Ovary (tissue), 9 donors: ENCODE measurements around the gene TUFT1. TPM values are rescaled to one million over a fixed set of nuclear protein-coding genes. Genes with fewer than 3 reads are reported as not detected.
A peak's percentile ranks its signal among the peaks of the same experiment; 100 is the strongest.

Source experiments
- DNase-seq, 5 donors: peaks; one replicate each; pipeline ENCODE4 v3.0.0-alpha.2; 2019 to 2020
- H3K27ac ChIP-seq, 2 donors: fragments of 200-600 bp; one replicate each; pipeline versions ENCODE4 v1.5.1 to v1.8.0; 2019 to 2022
- H3K27me3 ChIP-seq: fragments of 200-600 bp; one replicate; pipeline ENCODE4 v1.8.0; 2022
- H3K36me3 ChIP-seq: fragments of 200-600 bp; sonication (generic); one replicate; pipeline ENCODE4 v1.5.1; 2019
- H3K4me1 ChIP-seq: one replicate; pipeline ENCODE4 v1.8.1; 2013; ENCODE audit warnings: mild to moderate bottlenecking, moderate library complexity; ENCODE audit not compliant: insufficient read depth
- H3K4me3 ChIP-seq: fragments of 200-600 bp; sonication (generic); one replicate; pipeline ENCODE4 v1.5.1; 2017
- H3K9me3 ChIP-seq, 2 donors: fragments of 200-600 bp in 1 of 2; sonication (generic) in 1 of 2; one replicate each; pipeline versions ENCODE4 v1.5.1 to v1.8.1; 2013 to 2019; ENCODE audit warnings: mild to moderate bottlenecking in 1 of 2, moderate library complexity in 1 of 2
- CTCF ChIP-seq, 3 donors: fragments of 450-650 bp in 2 of 3; fragments of 200-600 bp in 1 of 3; IDR thresholded peaks; one replicate each; pipeline versions ENCODE4 v1.5.1 to v1.8.0; 2016 to 2022; ENCODE audit warnings: antibody characterized with exemption in 3 of 3, mild to moderate bottlenecking in 1 of 3
- EP300 ChIP-seq: sonication (generic); formaldehyde crosslinking; IDR thresholded peaks from one replicate; pipeline ENCODE4 v1.6.1; 2017; ENCODE audit warnings: antibody characterized with exemption
- POLR2A ChIP-seq: fragments of 450-650 bp; IDR thresholded peaks from one replicate; pipeline ENCODE4 v1.6.1; 2017; ENCODE audit warnings: antibody characterized with exemption, mild to moderate bottlenecking, moderate library complexity
- WGBS, 3 donors: extraction: QIAGEN DNeasy Blood & Tissue Kit in 1 of 3; methylation state at CpG; one replicate each; pipeline versions ENCODE4 v1.1.5 to v1.1.7; 2013 to 2017; 5-methylcytosine and 5-hydroxymethylcytosine counted together
- intact Hi-C, 4 donors: fragments of 100-400 bp; cut with DNase I; formaldehyde crosslinking; loops; one replicate each; pipeline versions ENCODE4 v1.11.0 to v1.15.1; 2022 to 2023
- polyA plus RNA-seq, 2 donors: library from polyadenylated mRNA; stranded (reverse); fragments of 200-250 nt in 1 of 2; fragments of 350-450 nt in 1 of 2; fragmentation: Illumina TruSeq in 1 of 2; extraction: RNeasy Lipid Tissue Mini Kit (QIAGEN cat#74804) in 1 of 2; gene quantifications; one replicate each; pipeline ENCODE4 v1.2.3, GENCODE V29; 2013 to 2014
- total RNA-seq, 7 donors: library from RNA; depleted of rRNA in 2 of 7; stranded (reverse); fragments of >200 nt in 2 of 7; fragmentation: NEBNext Ultra II Directional in 3 of 7; extraction: Animal tissue kit (Norgen Biotek cat#: 25700) in 3 of 7; gene quantifications; one replicate each; pipeline versions ENCODE4 v1.1.0 to v1.2.4, GENCODE V29; 2016 to 2023
- donor health status: DM: no; HTN: no; CAD: no; lungs with moderate emphysema.
- donor health status: DM: no; HTN: no; CAD: no.
- donor health status: Bipolar disorder and iron deficiency.
- donor health status: DM: yes; HTN: yes; CAD: no.
- donor health status: DM: no; HTN: no; CAD: no.
- donor health status: DM: yes; HTN: yes; CAD: no.

Gene TUFT1
- total and polyA plus RNA-seq, 9 donors: 5.0 to 10.2 (median 7.3) TPM

- TF ChIP-seq EP300 (no peak), POLR2A (no peak), CTCF (IDR thresholded peaks at IDR 0.05) (no peak)
- H3K27me3 ChIP-seq: no peaks in the 10 kb centered on the region
- H3K27ac ChIP-seq: no peak overlapping the region
- intact Hi-C loops: no loop called here
- WGBS, 3 donors: 55 to 69% (median 60%) methylated on average over 1 of the region's 1 CpG
- DNase-seq: no peak
- H3K4me3 ChIP-seq: no peak overlapping the region
- no peaks in the 10 kb centered on the region for H3K36me3 ChIP-seq
- H3K9me3 ChIP-seq: no peaks in the 10 kb centered on the region
- H3K4me1 ChIP-seq: no peaks in the 10 kb centered on the region
Measured at GRCh38 chr1:151545542-151545941, 5.4 kb downstream of the TUFT1 start.

GRCh38 chr1:151546011-151546925 lies 6.2 kb downstream of the TUFT1 start:
- Histone ChIP-seq H3K27ac (no peak overlapping the region), H3K36me3 (no peaks in the 10 kb centered on the region), H3K4me1 (no peaks in the 10 kb centered on the region)

GRCh38 chr1:151547119-151547899 lies 7.2 kb downstream of the TUFT1 start:
- peak in 4 of 5 donors; percentile 42 to 66 (median 48) for DNase-seq
- Histone ChIP-seq H3K4me1 (no peaks in the 10 kb centered on the region), H3K9me3 (no peaks in the 10 kb centered on the region), H3K27me3 (no peaks in the 10 kb centered on the region), H3K4me3 (no peak overlapping the region), H3K36me3 (no peaks in the 10 kb centered on the region), H3K27ac (no peak overlapping the region)
- TF ChIP-seq CTCF (IDR thresholded peaks at IDR 0.05) (no peak), EP300 (no peak), POLR2A (no peak)
- WGBS, 3 donors: 46 to 55% (median 47%) methylated on average over 7 of the region's 7 CpGs
- intact Hi-C loops: no loop called here

More at GRCh38 chr1:151546011-151546925, 6.2 kb downstream of the TUFT1 start:
- intact Hi-C loops: no loop called here
- Histone ChIP-seq H3K4me3 (no peak overlapping the region), H3K27me3 (no peaks in the 10 kb centered on the region), H3K9me3 (no peaks in the 10 kb centered on the region)
- 80 to 84% (median 84%) methylated on average over 4 of the region's 4 CpGs for WGBS, 3 donors
- TF ChIP-seq CTCF (IDR thresholded peaks at IDR 0.05) (no peak), POLR2A (no peak), EP300 (no peak)
- DNase-seq: no peak

- TF ChIP-seq POLR2A (no peak), CTCF (IDR thresholded peaks at IDR 0.05) (no peak), EP300 (no peak)
- Histone ChIP-seq H3K9me3 (no peaks in the 10 kb centered on the region), H3K4me1 (no peaks in the 10 kb centered on the region), H3K36me3 (no peaks in the 10 kb centered on the region), H3K27me3 (no peaks in the 10 kb centered on the region), H3K27ac (no peak overlapping the region), H3K4me3 (no peak overlapping the region)
- WGBS, 3 donors: 96 to 100% (median 97%) methylated on average over 3 of the region's 3 CpGs
- intact Hi-C loops: no loop called here
- no peak for DNase-seq
Measured at GRCh38 chr1:151547900-151548230, 7.8 kb downstream of the TUFT1 start.
